GM12878 (cell line): Measurements from ENCODE around the gene TMPRSS12. TPM values are rescaled to one million over a fixed set of nuclear protein-coding genes. Genes with fewer than 3 reads are reported as not detected.

Experiments used
- ATAC-seq: fragments of 200-7000 bp; cut with Tn5 transposase; 3 replicates; pipeline ENCODE4 v1.9.1; 2020; ENCODE audit warnings: mild to moderate bottlenecking, moderate library complexity
- Bru-seq: library from RNA; stranded (reverse); fragments of 400-500 nt; gene quantifications from one replicate; lab custom pipeline; 2021; lab: Mats Ljungman, UMichigan
- BruChase-seq, 2 experiments: library from RNA; stranded (reverse); fragments of 400-500 nt; gene quantifications; one replicate each; lab custom pipeline; 2021; lab: Mats Ljungman, UMichigan
- BruUV-seq: library from RNA; stranded (reverse); fragments of 400-500 nt; replicated peaks from 2 replicates; lab custom pipeline; 2021; lab: Mats Ljungman, UMichigan
- CTCF ChIA-PET: fragments of 300-600 bp; sonication (Branson Sonifier 250); formaldehyde crosslinking; extraction: SDS; loops from one replicate; lab custom pipeline; 2021; ENCODE audit warnings: inconsistent platforms; lab: Yijun Ruan, JAX
- POLR2A ChIA-PET: fragments of 350-600 bp; formaldehyde crosslinking; extraction: SDS; loops from one replicate; lab custom pipeline; 2021; ENCODE audit warnings: inconsistent platforms; lab: Charles Lee
- RAD21 ChIA-PET: fragments of 300-600 bp; sonication (Branson Sonifier 250); formaldehyde crosslinking; loops from one replicate; lab custom pipeline; 2023; ENCODE audit warnings: antibody characterized with exemption; ENCODE audit not compliant: unreplicated experiment; lab: Charles Lee
- SMC1A ChIA-PET: fragments of 300-600 bp; sonication (Branson Sonifier 250); formaldehyde crosslinking; loops from one replicate; lab custom pipeline; 2023; ENCODE audit not compliant: unreplicated experiment, uncharacterized antibody; lab: Charles Lee
- DNase-seq: peaks from one replicate; pipeline ENCODE4 v3.0.0-alpha.2; 2011; ENCODE audit warnings: low read depth, low spot score
- FAIRE-seq: peaks from 3 replicates; lab custom pipeline; 2011; peaks lifted over from hg19 to GRCh38; lab: Jason Lieb, UNC
- H2AFZ ChIP-seq: 2 replicates; pipeline ENCODE4 v1.6.0; 2011; ENCODE audit warnings: low read depth, low read length, control low read depth; ENCODE audit not compliant: control insufficient read depth
- H3K27ac ChIP-seq: 2 replicates; pipeline ENCODE4 v1.5.1; 2011; ENCODE audit warnings: control low read depth; ENCODE audit not compliant: control insufficient read depth, insufficient read depth
- H3K27me3 ChIP-seq, 2 experiments: replicated peaks in 1 of 2; 2 replicates each; pipeline versions ENCODE4 v1.6.0 to v1.6.1; 2011; ENCODE audit warnings: low read length in 1 of 2; ENCODE audit not compliant: control insufficient read depth in 2 of 2, insufficient read depth in 2 of 2
- H3K36me3 ChIP-seq, 2 experiments: 2 replicates each; pipeline ENCODE4 v1.5.1; 2011; ENCODE audit warnings: low read length in 1 of 2; ENCODE audit not compliant: control insufficient read depth in 2 of 2, insufficient read depth in 2 of 2
- H3K4me1 ChIP-seq: 2 replicates; pipeline ENCODE4 v1.6.1; 2011; ENCODE audit warnings: mild to moderate bottlenecking, low read length, moderate library complexity, mixed read lengths; ENCODE audit not compliant: control insufficient read depth, insufficient read depth
- H3K4me2 ChIP-seq: 2 replicates; pipeline ENCODE4 v1.6.0; 2011; ENCODE audit warnings: control low read depth; ENCODE audit not compliant: control insufficient read depth, insufficient read depth
- H3K4me3 ChIP-seq: fragments of 200-600 bp; sonication (generic); 2 replicates; pipeline ENCODE4 v1.5.1; 2016
- H3K79me2 ChIP-seq: 2 replicates; pipeline ENCODE4 v1.6.0; 2011; ENCODE audit warnings: low read length; ENCODE audit not compliant: control insufficient read depth, insufficient read depth
- H3K9ac ChIP-seq: 2 replicates; pipeline ENCODE4 v1.8.0; 2011; ENCODE audit warnings: low read length, control low read depth, mixed read lengths; ENCODE audit not compliant: control insufficient read depth, insufficient read depth
- H3K9me3 ChIP-seq: replicated peaks from 3 replicates; pipeline ENCODE4 v1.5.1; 2011; ENCODE audit warnings: mild to moderate bottlenecking, low read length; ENCODE audit not compliant: control insufficient read depth, insufficient read depth
- H4K20me1 ChIP-seq: 2 replicates; pipeline ENCODE4 v1.6.0; 2011; ENCODE audit not compliant: control insufficient read depth, insufficient read depth
- ATF2 ChIP-seq: IDR thresholded peaks from 2 replicates; pipeline ENCODE4 v1.6.1; 2012; ENCODE audit warnings: low read length, inconsistent platforms
- BACH1 ChIP-seq: fragments of 450-650 bp; IDR thresholded peaks from 2 replicates; pipeline ENCODE4 v1.6.1; 2017; ENCODE audit warnings: mild to moderate bottlenecking, borderline replicate concordance
- CHD2 ChIP-seq: IDR thresholded peaks from 2 replicates; pipeline ENCODE4 v1.6.1; 2011; ENCODE audit warnings: low read depth, low read length, improper control_type of control experiment, borderline replicate concordance
- CTCF ChIP-seq, 3 experiments: IDR thresholded peaks in 2 of 3; conservative IDR thresholded peaks in 1 of 3; 2 replicates each; pipeline ENCODE4 v1.5.1; 2011; ENCODE audit warnings: low read depth in 3 of 3, low read length in 3 of 3, mild to moderate bottlenecking in 3 of 3, control low read depth in 2 of 3, moderate library complexity in 2 of 3, inconsistent platforms in 1 of 3, mixed read lengths in 1 of 3; ENCODE audit not compliant: control insufficient read depth in 2 of 3, insufficient read depth in 1 of 3; ENCODE audit errors: extremely low read depth in 1 of 3
- MYC ChIP-seq: IDR thresholded peaks from 2 replicates; pipeline ENCODE4 v1.6.1; 2011; ENCODE audit warnings: mild to moderate bottlenecking, low read length, moderate library complexity, inconsistent platforms; ENCODE audit not compliant: insufficient read depth, insufficient replicate concordance, insufficient read length, severe bottlenecking
- PRDM15 ChIP-seq: fragments of 450-650 bp; formaldehyde crosslinking; IDR thresholded peaks from 2 replicates; pipeline ENCODE4 v1.4.0; 2020; ENCODE audit warnings: mild to moderate bottlenecking, moderate library complexity
- TCF7 ChIP-seq: IDR thresholded peaks from 2 replicates; pipeline ENCODE4 v1.6.1; 2014; ENCODE audit warnings: antibody characterized with exemption, borderline replicate concordance
- USF1 ChIP-seq: IDR thresholded peaks from 2 replicates; pipeline ENCODE4 v1.6.1; 2011; ENCODE audit warnings: borderline replicate concordance, low read depth, mild to moderate bottlenecking, moderate library complexity, mixed read lengths, low read length; ENCODE audit not compliant: insufficient read depth; ENCODE audit errors: extremely low read length
- ZNF217 ChIP-seq: fragments of 450-650 bp; IDR thresholded peaks from 2 replicates; pipeline ENCODE4 v1.6.1; 2017; ENCODE audit warnings: antibody characterized with exemption, mild to moderate bottlenecking
- WGBS: methylation state at CpG from one replicate; pipeline ENCODE4 v1.1.6; 2016; ENCODE audit warnings: low lambda C conversion rate; ENCODE audit not compliant: insufficient replicate concordance, insufficient coverage; ENCODE audit errors: missing lambda C conversion rate; 5-methylcytosine and 5-hydroxymethylcytosine counted together
- in situ Hi-C: fragments of 300-500 bp; cut with MboI; formaldehyde crosslinking; loops from 9 replicates; pipeline ENCODE4 v1.14.3; 2018; ENCODE audit warnings: mixed read lengths
- intact Hi-C: fragments of 100-400 bp; cut with micrococcal nuclease; formaldehyde crosslinking; loops from one replicate; pipeline ENCODE4 v1.14.2; 2022; ENCODE audit not compliant: unreplicated experiment
- long read RNA-seq, 2 experiments: library from polyadenylated mRNA; unstranded; transcript quantifications; one replicate each; pipeline ENCODE4 v2.0.0, GENCODE V29; 2019 to 2020
- polyA minus RNA-seq, 3 experiments: library from RNA; depleted of rRNA, polyadenylated mRNA; stranded (reverse); fragments of >200 nt; gene quantifications; 2 replicates each; pipeline ENCODE4 v1.2.3, GENCODE V29; 2011
- polyA plus RNA-seq, 11 experiments: library from polyadenylated mRNA; depleted of rRNA in 4 of 11; unstranded in 6 of 11; stranded (reverse) in 5 of 11; fragments of >200 nt; fragmentation: Nextera tagmentation in 4 of 11; fragmentation: Illumina TruSeq in 1 of 11; extraction: Ambion mirVana in 4 of 11; extraction: Trizol in 1 of 11; gene quantifications; 1 replicate in 1 of 11; 2 replicates in 10 of 11; pipeline versions ENCODE4 v1.2.1 to v1.2.3, GENCODE V29; 2011 to 2016; ENCODE audit warnings: inconsistent platforms in 2 of 11, missing spikeins in 2 of 11, low read depth in 1 of 11
- total RNA-seq, 4 experiments: library from RNA; depleted of rRNA in 3 of 4; stranded (reverse); fragments of >200 nt in 3 of 4; fragmentation: Illumina TruSeq in 1 of 4; extraction: Trizol in 1 of 4; gene quantifications; 2 replicates each; pipeline versions ENCODE4 v1.2.1 to v1.2.3, GENCODE V29; 2013 to 2021

TMPRSS12 gene
- not detected in 2 replicates for total RNA-seq (2013; cell fraction: nucleolus; rRNA removed)
- not detected in 2 replicates for total RNA-seq (2014; rRNA removed)
- not detected in 2 replicates for total RNA-seq (2014; rRNA removed; fragmentation: Illumina TruSeq; extraction: Trizol)
- total RNA-seq (2021) = not detected in 2 replicates
- not detected for polyA plus RNA-seq (2011; ENCODE audit: low read depth)
- polyA plus RNA-seq (2011; rRNA removed) = not detected in 2 replicates
- polyA plus RNA-seq (2011; cell fraction: cytosol; rRNA removed) = not detected in 2 replicates
- polyA plus RNA-seq (2011; cell fraction: nucleus; rRNA removed) = not detected in 2 replicates
- not detected in 2 replicates for polyA plus RNA-seq (2012)
- not detected in 2 replicates for polyA plus RNA-seq (2014; fragmentation: Illumina TruSeq; extraction: Trizol)
- polyA plus RNA-seq (2014; fragmentation: Nextera tagmentation; extraction: Ambion mirVana) = not detected
- polyA plus RNA-seq (2014; rRNA removed) = not detected in 2 replicates
- polyA plus RNA-seq (2016; fragmentation: Nextera tagmentation; extraction: Ambion mirVana) = not detected
- not detected in 2 replicates for polyA minus RNA-seq (2011; rRNA and poly(A)+ RNA removed)
- polyA minus RNA-seq (2011; cell fraction: cytosol; rRNA and poly(A)+ RNA removed) = not detected in 2 replicates
- not detected in 2 replicates for polyA minus RNA-seq (2011; cell fraction: nucleus; rRNA and poly(A)+ RNA removed)
- percentile 6 among the genes with signal in this experiment for Bru-seq, nascent RNA
- percentile 2 among the genes with signal in this experiment for BruChase-seq, experiment 1, labeled RNA remaining after a 6-hour chase
- percentile 14 among the genes with signal in this experiment for BruChase-seq, experiment 2, labeled RNA remaining after a 2-hour chase
- long read RNA-seq, experiment 1 = 0 reads
- long read RNA-seq, experiment 2 = 0 reads

GRCh38 chr12:50842637-50843493, at the start of gene TMPRSS12:
TSS of gene TMPRSS12 (plus strand) at chr12:50842926. CDS start at chr12:50842965, 39 bp downstream.
- Histone ChIP-seq H3K4me1 (no peaks in the 10 kb centered on the region), H3K9ac (no peak within 1 kb of the TSS), H4K20me1 (no peaks in the 10 kb centered on the region), H3K36me3 (no peaks in the 10 kb centered on the region), H2AFZ (no peak within 1 kb of the TSS), H3K27ac (no peak within 1 kb of the TSS), H3K27me3 (no peaks in the 10 kb centered on the region), H3K4me2 (no peak within 1 kb of the TSS), H3K9me3 (peaks cover 2% of the 10 kb centered on the region; the same call in 1 of the 3 replicates), H3K4me3 (no peak within 1 kb of the TSS), H3K79me2 (no peaks in the 10 kb centered on the region)
- ChIA-PET SMC1A (no interaction called here), POLR2A (no interaction called here), RAD21 (no interaction called here), CTCF (interaction anchor here (1.2 kb wide), 2 partner anchors 185 to 498 kb away, joined by 3 to 5 read pairs; no protein-coding TSS in a partner anchor)
- intact Hi-C loops = no loop called here
- ATAC-seq (no peak), DNase-seq (no peak), FAIRE-seq (no peak)
- 71% methylated on average over 34 of the region's 36 CpGs for WGBS
- in situ Hi-C loops = no loop called here
- BruUV-seq = no TSS peak
- TF ChIP-seq MYC (no peak), PRDM15 (no peak), CTCF (IDR thresholded peaks at IDR 0.05 in 2 of 3, conservative IDR thresholded peaks at IDR 0.05 in 1 of 3; ENCODE audit: control insufficient read depth in 2 of 3, extremely low read depth in 1 of 3, insufficient read depth in 1 of 3, low read depth in 3 of 3, low read length in 3 of 3) (no peak), TCF7 (no peak), USF1 (no peak), ATF2 (no peak), BACH1 (no peak), ZNF217 (no peak), CHD2 (no peak)
